ENCODE data around the gene OR6X1.

DNA sequence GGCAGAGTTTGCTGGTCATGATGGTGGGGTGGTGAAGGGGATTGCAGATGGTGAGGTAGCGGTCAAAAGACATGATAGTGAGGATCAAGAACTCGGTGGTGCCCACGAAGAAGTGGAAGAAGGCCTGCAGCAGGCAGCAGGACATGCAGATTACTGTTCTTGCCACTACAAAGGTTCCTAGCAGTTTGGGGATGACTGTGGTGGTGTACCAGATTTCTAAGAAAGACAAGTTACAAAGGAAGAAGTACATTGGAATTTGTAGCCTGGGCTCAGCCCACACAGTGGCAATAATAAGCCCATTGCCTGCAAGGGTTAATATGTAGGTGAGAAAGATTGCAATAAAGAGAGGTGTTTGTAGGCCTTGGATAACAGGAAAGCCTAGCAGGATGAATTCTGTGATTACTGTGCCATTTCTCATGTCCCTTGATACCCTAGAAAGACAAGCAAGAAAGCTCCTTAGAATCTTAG, at the start of gene OR6X1:
- TF ChIP-seq YY1 (IDR thresholded peaks at IDR 0.05; ENCODE audit: insufficient read depth, insufficient read length): no peak
- no peak for TF ChIP-seq ZNF274 (IDR thresholded peaks at IDR 0.05; ENCODE audit: low read depth, low read length)
